ENCODE results near the gene CRACR2A. TPM values are rescaled to one million over a fixed set of nuclear protein-coding genes. Genes with fewer than 3 reads are reported as not detected.
A peak's percentile ranks its signal among the peaks of the same experiment; 100 is the strongest.

Gene CRACR2A
- total and polyA plus RNA-seq, 2 of the 4 experiments (the other 2 are of a cell fraction) = 0.54 to 0.60 TPM

DNA sequence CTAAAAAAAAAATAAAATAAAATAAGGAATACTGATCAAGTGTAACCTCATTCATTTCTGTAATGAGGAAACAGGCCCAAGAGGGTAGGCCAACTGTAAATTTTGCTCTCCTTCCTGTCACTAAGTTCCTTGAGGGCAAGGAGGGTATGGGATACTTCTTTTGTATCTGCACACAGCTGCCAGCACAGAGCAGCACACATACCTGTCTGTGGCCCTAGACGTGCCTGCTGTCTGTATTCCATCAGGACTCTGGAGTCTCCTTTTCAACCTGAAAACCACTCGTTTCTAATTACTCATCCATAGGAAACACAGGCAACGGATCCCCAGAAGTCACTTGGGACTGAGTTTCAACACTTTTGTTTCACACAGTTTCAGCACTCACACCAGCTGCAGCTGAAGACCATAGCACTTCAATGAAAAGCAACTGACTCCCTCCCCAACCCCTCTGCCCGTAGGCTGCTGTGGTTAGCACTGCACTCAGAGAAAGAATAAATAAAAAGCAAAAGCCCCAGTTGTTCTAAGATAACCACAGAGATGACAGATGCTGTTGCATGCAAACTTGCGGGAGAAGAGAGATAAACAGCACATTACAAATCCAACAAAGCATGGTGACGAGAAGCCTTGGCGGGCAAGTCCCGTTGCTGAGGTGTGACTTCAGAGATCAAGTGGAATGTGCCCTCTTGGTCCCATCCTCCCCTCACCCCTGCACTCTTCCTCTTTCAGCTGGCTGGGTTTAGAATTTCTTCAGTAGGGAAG lies 24.9 kb downstream of the CRACR2A start:
- no peak overlapping the region for H4K91ac ChIP-seq (ENCODE audit: insufficient read depth, low read depth, low read length)
- in situ Hi-C loops (cut with MboI; ENCODE audit: low sequenced_read_pairs) = no loop called here
- H4K20me1 ChIP-seq (ENCODE audit: insufficient read depth, low read length) = no peaks in the 10 kb centered on the region
- H3K27ac ChIP-seq (ENCODE audit: insufficient read depth, low read length) = no peak overlapping the region
- no peak overlapping the region for H3K18ac ChIP-seq (ENCODE audit: low read depth, low read length)
- H3K36me3 ChIP-seq (ENCODE audit: control insufficient read depth, insufficient read depth, low read length) = no peaks in the 10 kb centered on the region
- dilution Hi-C loops (cut with HindIII; ENCODE audit: low sequenced_read_pairs, unreplicated experiment) = no loop called here
- no peak overlapping the region for H3K9ac ChIP-seq (ENCODE audit: low read depth, low read length)
- no peak overlapping the region for H3K4me3 ChIP-seq (ENCODE audit: insufficient read depth, low read depth, low read length)
- H3K56ac ChIP-seq (ENCODE audit: extremely low read depth, insufficient read depth, low read length) = no peak overlapping the region
- no TSS peak for BruUV-seq (replicated peaks)
- peaks cover 17% of the 10 kb centered on the region for H3K27me3 ChIP-seq (ENCODE audit: control insufficient read depth, insufficient read depth, low read length)
- H4K5ac ChIP-seq (ENCODE audit: low read depth, low read length) = no peak overlapping the region
- no peak overlapping the region for H3K23ac ChIP-seq (ENCODE audit: low read depth, low read length)
- peaks cover 3% of the 10 kb centered on the region; the same call in 1 of the 2 replicates for H3K9me1 ChIP-seq (ENCODE audit: insufficient read depth, low read length)
- no peak overlapping the region for H2BK120ac ChIP-seq (ENCODE audit: low read depth, low read length)
- H2AK5ac ChIP-seq (ENCODE audit: low read depth, low read length) = no peak overlapping the region
- no peak overlapping the region for H2AFZ ChIP-seq (replicated peaks; ENCODE audit: low read length, poor library complexity)
- H3K4me2 ChIP-seq (ENCODE audit: low read depth, low read length) = no peak overlapping the region; the same call in 1 of the 2 replicates
- POLR2A ChIA-PET (ENCODE audit: unreplicated experiment) = no interaction called here
- ATAC-seq (ENCODE audit: low read depth) (peak; percentile 44), DNase-seq (peak; percentile 33)
- H2BK5ac ChIP-seq (ENCODE audit: low read depth, low read length, poor library complexity, severe bottlenecking) = no peak overlapping the region
- CTCF ChIA-PET = no interaction called here
- H3K9me3 ChIP-seq (ENCODE audit: control insufficient read depth, insufficient read depth, low read length) = no peaks in the 10 kb centered on the region
- H3K4ac ChIP-seq (ENCODE audit: low read depth, low read length) = no peak overlapping the region
- H3K79me1 ChIP-seq (ENCODE audit: low read depth in 1 of 2, low read length in 2 of 2) = no peaks in the 10 kb centered on the region
- H2AK9ac ChIP-seq (replicated peaks; ENCODE audit: low read depth, low read length, poor library complexity) = no peak overlapping the region
- TF ChIP-seq POLR2A (IDR thresholded peaks at IDR 0.05; ENCODE audit: low read depth, low read length) (no peak), NFE2L2 (IDR thresholded peaks at IDR 0.05; ENCODE audit: low read depth, low read length) (no peak), RAD21 (IDR thresholded peaks at IDR 0.05; ENCODE audit: low read length) (no peak), RCOR1 (IDR thresholded peaks at IDR 0.05; ENCODE audit: insufficient replicate concordance, low read length) (no peak), CHD1 (IDR thresholded peaks at IDR 0.05; ENCODE audit: low read depth, low read length) (no peak), BHLHE40 (IDR thresholded peaks at IDR 0.05; ENCODE audit: low read depth, low read length) (no peak), MXI1 (IDR thresholded peaks at IDR 0.05; ENCODE audit: borderline replicate concordance, low read depth, low read length) (no peak), MAFK (IDR thresholded peaks at IDR 0.05; ENCODE audit: low read depth, low read length) (no peak), RFX5 (IDR thresholded peaks at IDR 0.05; ENCODE audit: low read depth, low read length) (no peak)
- TF ChIP-seq, protein P1, sequence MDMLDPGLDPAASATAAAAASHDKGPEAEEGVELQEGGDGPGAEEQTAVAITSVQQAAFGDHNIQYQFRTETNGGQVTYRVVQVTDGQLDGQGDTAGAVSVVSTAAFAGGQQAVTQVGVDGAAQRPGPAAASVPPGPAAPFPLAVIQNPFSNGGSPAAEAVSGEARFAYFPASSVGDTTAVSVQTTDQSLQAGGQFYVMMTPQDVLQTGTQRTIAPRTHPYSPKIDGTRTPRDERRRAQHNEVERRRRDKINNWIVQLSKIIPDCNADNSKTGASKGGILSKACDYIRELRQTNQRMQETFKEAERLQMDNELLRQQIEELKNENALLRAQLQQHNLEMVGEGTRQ (IDR thresholded peaks at IDR 0.05; ENCODE audit: low read depth, low read length) = no peak
- TF ChIP-seq, protein P2, sequence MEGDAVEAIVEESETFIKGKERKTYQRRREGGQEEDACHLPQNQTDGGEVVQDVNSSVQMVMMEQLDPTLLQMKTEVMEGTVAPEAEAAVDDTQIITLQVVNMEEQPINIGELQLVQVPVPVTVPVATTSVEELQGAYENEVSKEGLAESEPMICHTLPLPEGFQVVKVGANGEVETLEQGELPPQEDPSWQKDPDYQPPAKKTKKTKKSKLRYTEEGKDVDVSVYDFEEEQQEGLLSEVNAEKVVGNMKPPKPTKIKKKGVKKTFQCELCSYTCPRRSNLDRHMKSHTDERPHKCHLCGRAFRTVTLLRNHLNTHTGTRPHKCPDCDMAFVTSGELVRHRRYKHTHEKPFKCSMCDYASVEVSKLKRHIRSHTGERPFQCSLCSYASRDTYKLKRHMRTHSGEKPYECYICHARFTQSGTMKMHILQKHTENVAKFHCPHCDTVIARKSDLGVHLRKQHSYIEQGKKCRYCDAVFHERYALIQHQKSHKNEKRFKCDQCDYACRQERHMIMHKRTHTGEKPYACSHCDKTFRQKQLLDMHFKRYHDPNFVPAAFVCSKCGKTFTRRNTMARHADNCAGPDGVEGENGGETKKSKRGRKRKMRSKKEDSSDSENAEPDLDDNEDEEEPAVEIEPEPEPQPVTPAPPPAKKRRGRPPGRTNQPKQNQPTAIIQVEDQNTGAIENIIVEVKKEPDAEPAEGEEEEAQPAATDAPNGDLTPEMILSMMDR (conservative IDR thresholded peaks at IDR 0.05; ENCODE audit: low read depth, low read length) = no peak
- TF ChIP-seq, protein P3, sequence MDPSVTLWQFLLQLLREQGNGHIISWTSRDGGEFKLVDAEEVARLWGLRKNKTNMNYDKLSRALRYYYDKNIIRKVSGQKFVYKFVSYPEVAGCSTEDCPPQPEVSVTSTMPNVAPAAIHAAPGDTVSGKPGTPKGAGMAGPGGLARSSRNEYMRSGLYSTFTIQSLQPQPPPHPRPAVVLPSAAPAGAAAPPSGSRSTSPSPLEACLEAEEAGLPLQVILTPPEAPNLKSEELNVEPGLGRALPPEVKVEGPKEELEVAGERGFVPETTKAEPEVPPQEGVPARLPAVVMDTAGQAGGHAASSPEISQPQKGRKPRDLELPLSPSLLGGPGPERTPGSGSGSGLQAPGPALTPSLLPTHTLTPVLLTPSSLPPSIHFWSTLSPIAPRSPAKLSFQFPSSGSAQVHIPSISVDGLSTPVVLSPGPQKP (IDR thresholded peaks at IDR 0.05; ENCODE audit: borderline replicate concordance, low read depth, low read length) = no peak
- no peak overlapping the region for H4K8ac ChIP-seq (ENCODE audit: low read depth in 2 of 2, low read length in 2 of 2)
- H3K4me1 ChIP-seq (ENCODE audit: control insufficient read depth, insufficient read depth, low read length) = no peaks in the 10 kb centered on the region
- 28% methylated on average over 2 of the region's 8 CpGs; no CpG with 5 or more reads in 1 of the 2 experiments for WGBS, 2 experiments (ENCODE audit: extremely low coverage in 2 of 2, insufficient read length in 1 of 2)
- H2BK20ac ChIP-seq (ENCODE audit: low read depth, low read length) = no peak overlapping the region
- no peak overlapping the region for H2BK15ac ChIP-seq (ENCODE audit: low read depth, low read length)
- intact Hi-C loops (cut with micrococcal nuclease) = no loop called here
- no peak overlapping the region for H3K14ac ChIP-seq (replicated peaks; ENCODE audit: low read depth, low read length)

All from IMR-90 (cell line).